NCI-H748 (cell line): ENCODE results near the gene PALLD.

ENCODE experiments used
- DNase-seq: peaks from one replicate; lab custom pipeline; 2025; ENCODE audit not compliant: unreplicated experiment; lab: John Stamatoyannopoulos, UW

PALLD gene

DNA sequence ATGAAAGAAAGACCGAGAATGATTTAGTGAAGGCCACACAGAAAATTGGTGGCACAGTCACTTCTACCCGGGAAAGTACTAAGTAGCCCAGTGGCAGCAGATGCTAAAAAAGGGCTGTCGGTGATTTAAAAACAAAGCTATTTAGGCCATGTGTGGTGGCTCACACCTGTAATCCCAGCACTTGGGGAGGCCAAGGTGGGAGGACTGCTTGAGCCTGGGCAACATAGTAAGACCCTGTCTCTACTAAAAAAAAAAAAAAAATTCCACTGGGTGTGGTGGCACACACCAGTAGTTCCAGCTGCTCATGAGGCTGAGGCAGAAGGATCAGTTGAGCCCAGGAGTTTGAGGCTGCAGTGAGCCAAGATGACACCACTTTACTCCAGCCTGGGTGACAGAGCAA, 369.0 kb downstream of the PALLD start:
- no peak for DNase-seq

GRCh38 chr4:168866635-168867034, 369.8 kb downstream of the PALLD start:
- DNase-seq: no peak

GRCh38 chr4:168867128-168867527, 370.3 kb downstream of the PALLD start:
- no peak for DNase-seq

DNA sequence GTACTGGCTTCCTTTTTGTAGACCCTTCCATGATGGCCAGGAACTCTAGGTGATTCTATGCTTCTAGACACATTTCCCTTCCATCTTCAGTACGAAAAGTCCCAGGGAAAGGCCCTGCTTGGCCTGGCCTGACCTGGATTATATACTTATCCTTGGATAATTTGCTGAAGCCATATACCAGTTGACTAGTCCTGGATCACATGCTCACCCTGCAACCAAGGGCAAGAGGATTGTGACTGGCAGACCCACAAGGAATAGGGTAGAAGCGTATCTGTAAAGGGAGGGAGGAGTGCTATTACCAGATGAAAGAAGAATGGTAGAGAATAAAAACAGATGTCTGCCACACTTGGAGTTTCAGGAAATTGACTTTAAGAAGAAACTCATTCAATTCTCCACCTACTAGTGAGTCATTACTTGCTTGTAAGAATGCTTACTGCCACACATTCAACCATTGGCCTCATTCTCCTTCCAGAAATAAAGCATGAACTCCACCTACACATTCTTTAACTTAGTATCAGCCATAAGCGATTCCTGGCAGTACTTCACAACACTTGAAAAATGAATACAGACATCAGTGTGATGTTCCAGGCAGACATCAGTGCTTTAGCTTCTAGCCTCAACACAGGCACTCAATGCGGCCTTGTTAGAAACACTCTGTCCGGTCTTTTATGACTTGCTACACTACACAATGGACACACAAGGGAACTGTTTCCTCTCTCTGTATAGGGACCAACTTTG, 371.4 kb downstream of the PALLD start:
- no peak for DNase-seq

- no peak for DNase-seq
Observed at GRCh38 chr4:168868802-168869201, 371.9 kb downstream of the PALLD start.

- no peak for DNase-seq
Observed at GRCh38 chr4:168870004-168870403, 373.2 kb downstream of the PALLD start.

DNA sequence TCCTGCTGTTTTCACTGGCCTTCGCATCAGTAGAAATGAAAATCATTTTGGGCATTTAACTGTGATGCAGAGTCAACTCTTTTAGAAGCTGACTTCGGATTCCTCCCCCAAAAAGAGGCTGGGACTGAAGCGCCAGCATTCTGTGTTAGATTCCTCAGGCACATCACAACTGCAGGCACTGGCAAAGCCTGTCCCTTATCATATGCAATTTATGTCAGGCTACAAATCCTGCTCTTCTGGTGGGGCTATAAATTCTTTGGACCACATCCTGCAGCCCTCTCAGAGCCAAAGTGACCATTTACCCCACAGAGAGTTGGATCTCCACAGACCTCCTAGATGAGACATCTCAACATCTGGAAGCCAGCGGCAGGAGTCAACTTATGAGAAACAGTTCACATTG, 374.8 kb downstream of the PALLD start:
- DNase-seq: no peak

GRCh38 chr4:168874083-168874482, 377.2 kb downstream of the PALLD start:
- no peak for DNase-seq

DNA sequence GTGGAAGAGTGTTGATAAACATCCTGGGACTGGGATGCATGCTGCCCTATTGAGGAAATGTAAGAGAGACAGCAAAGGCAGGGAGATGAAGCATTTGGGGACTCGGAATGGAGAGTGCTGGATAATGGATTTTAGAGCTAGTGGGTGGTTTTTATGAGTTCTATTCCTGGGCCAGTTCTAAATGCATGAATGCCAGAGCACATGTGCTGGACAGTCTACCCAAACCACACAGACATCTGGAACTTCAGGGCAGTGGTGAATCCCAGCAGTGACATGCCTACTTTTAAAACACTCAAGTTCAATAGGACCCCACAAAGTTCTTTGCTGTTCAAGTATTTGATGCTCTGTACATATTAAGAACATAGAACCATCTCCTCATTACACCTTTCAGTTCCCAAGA, 379.3 kb downstream of the PALLD start:
- no peak for DNase-seq

- DNase-seq: peak; percentile 59
Observed at GRCh38 chr4:168877511-168878491, 380.9 kb downstream of the PALLD start.

- no peak for DNase-seq
Observed at GRCh38 chr4:168878623-168879022, 381.8 kb downstream of the PALLD start.

DNA sequence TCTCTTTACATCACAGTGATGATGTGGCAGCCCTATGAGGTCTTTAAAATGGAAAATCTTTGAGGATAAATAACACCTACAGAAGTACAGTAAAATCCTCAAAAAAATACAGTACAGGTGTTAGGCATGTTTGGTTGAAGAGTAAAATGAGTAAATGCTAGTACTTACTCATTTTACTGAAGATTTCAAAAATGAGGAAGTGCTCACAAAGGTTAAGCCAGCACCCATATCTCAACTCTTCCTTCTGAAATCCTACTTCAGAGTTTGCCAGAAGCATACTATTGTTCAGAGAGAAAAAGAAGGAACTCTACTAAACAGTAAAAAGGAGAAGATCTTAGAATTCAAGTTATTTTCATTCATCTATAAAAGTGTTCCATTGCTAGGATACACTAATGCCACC, 382.3 kb downstream of the PALLD start:
- no peak for DNase-seq

GRCh38 chr4:168880072-168880675, 383.3 kb downstream of the PALLD start:
- no peak for DNase-seq

DNA sequence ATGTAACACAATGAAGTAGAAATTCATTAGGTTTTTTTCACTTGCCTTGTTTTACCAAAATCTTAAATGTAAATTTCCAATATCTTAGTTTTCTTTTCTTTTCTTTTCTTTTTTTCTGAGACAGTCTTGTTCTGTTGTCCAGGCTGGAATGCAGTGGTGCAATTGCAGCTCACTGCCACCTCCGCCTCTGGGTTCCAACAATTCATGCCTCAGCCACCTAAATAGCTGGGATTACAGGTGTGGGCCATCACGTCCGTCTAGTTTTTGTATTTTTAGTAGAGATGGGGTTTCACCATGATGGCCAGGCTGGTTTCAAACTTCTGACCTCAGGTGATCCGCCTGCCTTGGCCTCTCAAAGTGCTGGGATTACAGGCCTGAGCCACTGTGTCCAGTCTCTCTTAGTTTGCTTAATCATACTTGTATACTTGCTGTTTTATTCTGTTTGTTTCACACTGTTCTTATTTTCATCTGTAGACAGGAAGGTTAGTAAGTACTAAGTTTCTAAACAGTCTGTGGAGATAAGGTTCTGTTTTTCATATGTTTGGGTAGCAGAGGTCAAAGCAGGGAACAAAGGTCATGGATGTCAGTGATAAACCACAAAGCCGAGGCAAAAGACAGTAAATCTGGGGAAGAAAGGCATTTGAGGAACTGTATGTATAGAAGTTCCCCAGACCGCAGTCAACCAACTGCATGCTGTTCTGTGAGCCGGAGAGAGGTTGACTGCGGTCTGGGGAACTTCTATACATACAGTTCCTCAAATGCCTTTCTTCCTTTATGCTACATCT, 384.2 kb downstream of the PALLD start:
- no peak for DNase-seq

GRCh38 chr4:168881781-168882420, 385.0 kb downstream of the PALLD start:
- DNase-seq: no peak

DNA sequence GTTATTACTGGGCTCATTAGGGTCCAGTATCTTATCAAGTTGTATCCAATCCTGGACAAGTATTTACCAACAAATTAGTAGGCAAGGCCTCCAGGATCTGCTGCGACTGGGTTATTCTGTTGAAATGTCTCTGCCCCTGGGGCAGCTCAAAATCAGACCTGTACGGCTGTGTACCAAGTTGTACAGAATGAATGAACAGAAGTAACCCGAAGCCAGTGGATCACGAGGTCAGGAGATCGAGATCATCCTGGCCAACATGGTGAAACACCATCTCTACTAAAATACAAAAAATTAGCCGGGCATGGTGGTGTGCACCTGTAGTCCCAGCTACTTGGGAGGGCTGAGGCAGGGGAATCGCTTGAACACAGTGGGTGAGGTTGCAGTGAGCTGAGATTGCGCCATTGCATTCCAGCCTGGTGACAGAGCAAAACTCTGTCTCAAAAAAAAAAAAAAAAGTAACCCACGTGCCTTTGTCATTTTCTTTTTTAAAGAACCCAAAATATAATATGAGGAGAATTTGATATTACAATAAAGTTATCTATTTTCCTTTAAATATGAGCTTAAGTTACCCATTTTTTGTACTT, 385.9 kb downstream of the PALLD start:
- no peak for DNase-seq

DNA sequence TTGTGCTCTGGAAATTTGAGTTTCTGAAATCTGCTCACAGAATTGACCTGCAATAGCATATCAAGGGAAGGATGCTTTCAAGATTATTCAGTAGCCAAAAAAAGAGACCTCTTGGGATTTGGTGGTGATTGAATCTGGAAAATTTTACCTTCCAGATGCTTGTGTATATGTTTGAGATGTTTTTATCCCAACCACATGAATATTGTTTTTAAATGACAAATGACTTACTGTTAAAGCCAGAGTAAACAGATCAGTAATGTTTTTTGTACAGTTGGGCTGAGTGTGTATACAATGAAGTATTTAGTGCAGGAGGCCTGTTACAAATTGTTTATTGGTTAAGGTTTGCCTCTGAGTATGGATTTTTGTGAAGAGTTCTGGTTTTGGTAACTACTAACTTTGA, 386.7 kb downstream of the PALLD start:
- no peak for DNase-seq

DNA sequence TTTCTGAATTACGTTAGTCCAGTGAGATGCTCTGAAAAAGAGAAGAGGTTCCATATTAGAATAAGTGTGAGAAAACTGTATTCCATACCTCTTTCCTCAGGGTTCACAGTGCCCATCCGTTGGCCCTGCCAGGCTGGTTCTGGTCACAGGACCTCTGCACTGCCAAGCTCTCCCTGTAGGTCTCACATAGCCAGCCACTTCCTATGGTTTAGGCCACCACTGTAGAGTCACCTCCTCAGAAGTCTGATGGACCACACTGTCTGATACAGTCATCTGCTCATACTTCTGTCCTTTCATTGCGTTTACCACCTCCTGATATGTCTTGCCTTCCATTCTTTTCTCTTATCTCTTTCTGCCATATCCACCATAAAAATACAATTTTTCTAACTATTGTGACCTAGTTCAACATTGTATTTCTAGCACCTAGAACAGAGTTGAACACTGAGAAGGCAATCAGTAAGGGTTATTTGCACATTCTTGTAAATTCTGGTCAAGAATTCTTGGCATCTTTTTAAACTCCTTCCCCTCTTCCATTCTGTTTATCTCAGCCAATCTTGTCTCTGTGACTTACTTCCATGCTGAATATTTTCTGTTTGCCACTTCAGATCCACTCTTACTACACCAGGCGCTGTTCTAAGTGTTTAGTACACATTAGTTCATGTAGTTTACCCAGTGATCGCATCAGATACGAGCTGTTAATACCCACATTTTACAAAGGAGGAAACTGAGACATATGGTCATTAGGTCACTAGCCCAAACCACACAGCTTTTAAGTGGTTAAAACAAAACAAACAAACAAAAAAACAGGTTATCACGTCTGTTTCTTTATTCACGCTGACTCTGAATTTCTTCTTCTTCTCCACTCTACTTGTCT, 387.6 kb downstream of the PALLD start:
- no peak for DNase-seq

GRCh38 chr4:168885400-168885799, 388.5 kb downstream of the PALLD start:
- no peak for DNase-seq
